ENCODE data around the gene NOTCH2. TPM values are rescaled to one million over a fixed set of nuclear protein-coding genes. Genes with fewer than 3 reads are reported as not detected.

NOTCH2 gene
- total and polyA plus RNA-seq, 4 donors, result 8.7 to 55.3 (median 27.4) TPM

DNA sequence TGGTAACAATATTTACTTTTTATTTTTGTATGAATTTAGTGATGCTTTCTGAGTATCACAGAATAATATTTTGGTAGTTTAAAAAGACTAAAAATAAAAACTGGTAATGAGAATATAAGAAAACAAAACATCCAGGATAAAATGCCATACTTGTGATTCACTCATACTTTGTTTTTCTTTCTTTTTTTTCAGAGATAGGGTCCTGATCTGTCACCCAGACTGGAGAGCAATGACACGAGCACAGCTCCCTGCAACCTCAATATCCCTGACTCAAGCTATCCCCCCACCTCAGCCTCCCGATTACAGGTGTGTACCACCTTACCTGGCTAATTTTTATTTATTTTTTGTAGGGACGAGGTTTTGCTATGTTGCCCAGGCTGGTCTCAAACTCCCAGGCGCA lies 109.0 kb downstream of the NOTCH2 start:
- Histone ChIP-seq H3K36me3 (ENCODE audit: control insufficient read depth in 4 of 4, insufficient read depth in 3 of 4, low read depth in 1 of 4, low read length in 3 of 4) (peaks cover 0 to 13% (median 3%) of the 10 kb centered on the region in 4 donors), H3K9ac (ENCODE audit: low read depth in 1 of 2, low read length in 2 of 2) (no peak overlapping the region), H3K27me3 (ENCODE audit: control insufficient read depth in 4 of 4, insufficient read depth in 4 of 4, low read length in 3 of 4) (no peaks in the 10 kb centered on the region), H3K9me3 (ENCODE audit: control insufficient read depth in 4 of 4, low read length in 3 of 4) (no peaks in the 10 kb centered on the region), H3K4me1 (ENCODE audit: control insufficient read depth in 4 of 4, insufficient read depth in 4 of 4, low read length in 3 of 4) (peaks cover 10 to 77% (median 65%) of the 10 kb centered on the region in 4 donors), H3K4me3 (ENCODE audit: low read depth in 1 of 3, low read length in 3 of 3) (no peak overlapping the region), H3K27ac (ENCODE audit: low read depth in 1 of 2, low read length in 2 of 2) (peak overlapping the region in 1 of 2 donors; percentile 87)
- TF ChIP-seq RAD21 (IDR thresholded peaks at IDR 0.05) (no peak), REST (IDR thresholded peaks at IDR 0.05) (no peak), ZBTB33 (IDR thresholded peaks at IDR 0.05) (no peak), TAF1 (conservative IDR thresholded peaks at IDR 0.05) (no peak), SP1 (IDR thresholded peaks at IDR 0.05) (no peak), FOXA1 (IDR thresholded peaks at IDR 0.05) (no peak), HNF4A (conservative IDR thresholded peaks at IDR 0.05) (no peak), GABPA (IDR thresholded peaks at IDR 0.05 in 1 of 2, conservative IDR thresholded peaks at IDR 0.05 in 1 of 2) (no peak), YY1 (IDR thresholded peaks at IDR 0.05) (no peak), RXRA (IDR thresholded peaks at IDR 0.05) (no peak), JUND (IDR thresholded peaks at IDR 0.05) (no peak), ATF3 (IDR thresholded peaks at IDR 0.05) (no peak), NR2F2 (IDR thresholded peaks at IDR 0.05) (no peak), MAX (IDR thresholded peaks at IDR 0.05) (no peak), EGR1 (IDR thresholded peaks at IDR 0.05; ENCODE audit: low read depth in 2 of 2) (no peak), HNF4G (IDR thresholded peaks at IDR 0.05) (no peak), FOXA2 (IDR thresholded peaks at IDR 0.05) (no peak)
- TF ChIP-seq, protein P1, sequence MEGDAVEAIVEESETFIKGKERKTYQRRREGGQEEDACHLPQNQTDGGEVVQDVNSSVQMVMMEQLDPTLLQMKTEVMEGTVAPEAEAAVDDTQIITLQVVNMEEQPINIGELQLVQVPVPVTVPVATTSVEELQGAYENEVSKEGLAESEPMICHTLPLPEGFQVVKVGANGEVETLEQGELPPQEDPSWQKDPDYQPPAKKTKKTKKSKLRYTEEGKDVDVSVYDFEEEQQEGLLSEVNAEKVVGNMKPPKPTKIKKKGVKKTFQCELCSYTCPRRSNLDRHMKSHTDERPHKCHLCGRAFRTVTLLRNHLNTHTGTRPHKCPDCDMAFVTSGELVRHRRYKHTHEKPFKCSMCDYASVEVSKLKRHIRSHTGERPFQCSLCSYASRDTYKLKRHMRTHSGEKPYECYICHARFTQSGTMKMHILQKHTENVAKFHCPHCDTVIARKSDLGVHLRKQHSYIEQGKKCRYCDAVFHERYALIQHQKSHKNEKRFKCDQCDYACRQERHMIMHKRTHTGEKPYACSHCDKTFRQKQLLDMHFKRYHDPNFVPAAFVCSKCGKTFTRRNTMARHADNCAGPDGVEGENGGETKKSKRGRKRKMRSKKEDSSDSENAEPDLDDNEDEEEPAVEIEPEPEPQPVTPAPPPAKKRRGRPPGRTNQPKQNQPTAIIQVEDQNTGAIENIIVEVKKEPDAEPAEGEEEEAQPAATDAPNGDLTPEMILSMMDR (IDR thresholded peaks at IDR 0.05; ENCODE audit: low read depth, low read length, missing input control), result no peak
- DNase-seq (ENCODE audit: low spot score), result no peak
- WGBS, result 92% methylated on average over 4 of the region's 4 CpGs
